K562 (cell line): Measurements from ENCODE around the gene AAGAB. TPM values are rescaled to one million over a fixed set of nuclear protein-coding genes. Genes with fewer than 3 reads are reported as not detected.
A peak's percentile ranks its signal among the peaks of the same experiment; 100 is the strongest.

ENCODE experiments used
- ATAC-seq: fragments of 200-7000 bp; cut with Tn5 transposase; 3 replicates; pipeline ENCODE4 v1.9.1; 2020; ENCODE audit warnings: moderate library complexity
- BruUV-seq: library from RNA; stranded (reverse); fragments of 400-500 nt; replicated peaks from 2 replicates; lab custom pipeline; 2021; lab: Mats Ljungman, UMichigan
- CTCF ChIA-PET: fragments of 300-600 bp; formaldehyde crosslinking; extraction: SDS; loops from one replicate; lab custom pipeline; 2021; ENCODE audit warnings: low intra/inter-chr PET ratio; lab: Yijun Ruan, JAX
- POLR2A ChIA-PET: fragments of 300-600, 350-650 bp; sonication (Branson Sonifier 250); formaldehyde crosslinking; extraction: SDS; loops from one replicate; lab custom pipeline; 2021; ENCODE audit warnings: antibody characterized with exemption, inconsistent platforms; lab: Yijun Ruan, JAX
- DNase-seq, 4 experiments: peaks; one replicate each; pipeline versions ENCODE4 v3.0.0 to v3.0.0-alpha.2; 2011 to 2018; ENCODE audit warnings: low spot score in 3 of 4, mixed read lengths in 3 of 4; ENCODE audit errors: extremely low read depth in 1 of 4
- FAIRE-seq: peaks from 2 replicates; lab custom pipeline; 2011; peaks lifted over from hg19 to GRCh38; lab: Jason Lieb, UNC
- H2AFZ ChIP-seq: 2 replicates; pipeline ENCODE4 v1.6.0; 2011; ENCODE audit warnings: low read depth, low read length, control low read depth, inconsistent platforms
- H3K27ac ChIP-seq: fragments of 200-600 bp; 3 replicates; pipeline ENCODE4 v1.8.0; 2011; ENCODE audit warnings: low read depth, mild to moderate bottlenecking, control low read depth, inconsistent platforms, low read length, moderate library complexity, mixed read lengths; ENCODE audit errors: extremely low read depth
- H3K27me3 ChIP-seq, 2 experiments: fragments of 300-600 bp in 1 of 2; 2 replicates in 1 of 2; 3 replicates in 1 of 2; pipeline versions ENCODE4 v1.6.0 to v1.8.0; 2011; ENCODE audit warnings: inconsistent platforms in 2 of 2, low read length in 2 of 2, mild to moderate bottlenecking in 1 of 2, mixed read lengths in 1 of 2, moderate library complexity in 1 of 2; ENCODE audit not compliant: control insufficient read depth in 2 of 2, insufficient read depth in 2 of 2
- H3K36me3 ChIP-seq: fragments of 300-600 bp; 3 replicates; pipeline ENCODE4 v1.8.0; 2011; ENCODE audit warnings: mild to moderate bottlenecking, low read length, inconsistent platforms; ENCODE audit not compliant: control insufficient read depth, insufficient read depth
- H3K4me1 ChIP-seq, 2 experiments: fragments of 200-600 bp in 1 of 2; replicated peaks in 1 of 2; 2 replicates in 1 of 2; 3 replicates in 1 of 2; pipeline versions ENCODE4 v1.5.1 to v1.8.0; 2011; ENCODE audit warnings: inconsistent platforms in 2 of 2, low read length in 2 of 2, mild to moderate bottlenecking in 1 of 2, mixed read lengths in 1 of 2, moderate library complexity in 1 of 2; ENCODE audit not compliant: control insufficient read depth in 2 of 2, insufficient read depth in 2 of 2
- H3K4me2 ChIP-seq: 2 replicates; pipeline ENCODE4 v1.6.1; 2011; ENCODE audit warnings: low read length, control low read depth, inconsistent platforms, mixed read lengths; ENCODE audit not compliant: insufficient read depth
- H3K4me3 ChIP-seq: fragments of 200-600 bp; sonication (generic), shearing (Covaris generic); 2 replicates; pipeline ENCODE4 v1.5.1; 2016; ENCODE audit warnings: control low read depth, inconsistent platforms
- H3K79me2 ChIP-seq: fragments of 200-600 bp; 3 replicates; pipeline ENCODE4 v1.8.0; 2011; ENCODE audit warnings: low read length, inconsistent platforms; ENCODE audit not compliant: control insufficient read depth, insufficient read depth
- H3K9ac ChIP-seq, 2 experiments: 2 replicates each; pipeline versions ENCODE4 v1.6.0 to v1.6.1; 2011; ENCODE audit warnings: low read depth in 2 of 2, low read length in 2 of 2, control low read depth in 1 of 2, inconsistent platforms in 1 of 2, mild to moderate bottlenecking in 1 of 2, mixed read lengths in 1 of 2; ENCODE audit not compliant: insufficient read depth in 1 of 2
- H3K9me1 ChIP-seq: one replicate; pipeline ENCODE4 v1.6.0; 2011; ENCODE audit warnings: inconsistent platforms, mild to moderate bottlenecking, low read length, moderate library complexity; ENCODE audit not compliant: control insufficient read depth, insufficient read depth
- H3K9me3 ChIP-seq: replicated peaks from 2 replicates; pipeline ENCODE4 v1.5.1; 2011; ENCODE audit warnings: low read depth, low read length, inconsistent platforms; ENCODE audit not compliant: control insufficient read depth, insufficient read depth
- H4K20me1 ChIP-seq: replicated peaks from 2 replicates; pipeline ENCODE4 v1.6.1; 2011; ENCODE audit warnings: low read length, inconsistent platforms, mixed read lengths; ENCODE audit not compliant: control insufficient read depth, insufficient read depth
- BDP1 ChIP-seq: IDR thresholded peaks from 3 replicates; pipeline ENCODE4 v1.6.1; 2011; ENCODE audit not compliant: insufficient read length, insufficient read depth
- C11orf30 ChIP-seq: fragments of 450-650 bp; IDR thresholded peaks from 2 replicates; pipeline ENCODE4 v1.6.1; 2016; ENCODE audit warnings: low read depth, mild to moderate bottlenecking
- GTF2A2 ChIP-seq: IDR thresholded peaks from 2 replicates; pipeline ENCODE4 v1.6.1; 2016; ENCODE audit warnings: mild to moderate bottlenecking, missing genetic modification characterization, missing compliant biosample characterization
- GTF3C2 ChIP-seq: IDR thresholded peaks from 3 replicates; pipeline ENCODE4 v1.6.1; 2011; ENCODE audit warnings: borderline replicate concordance, mild to moderate bottlenecking, moderate library complexity; ENCODE audit not compliant: insufficient read length; ENCODE audit errors: extremely low read depth
- HMG20A ChIP-seq: fragments of 450-650 bp; formaldehyde crosslinking; conservative IDR thresholded peaks from 2 replicates; pipeline ENCODE4 v1.4.0; 2020; ENCODE audit warnings: mild to moderate bottlenecking, mixed read lengths
- KLF1 ChIP-seq: fragments of 450-650 bp; IDR thresholded peaks from 2 replicates; pipeline ENCODE4 v1.6.1; 2016; ENCODE audit warnings: missing genetic modification characterization, missing compliant biosample characterization
- PURB ChIP-seq: sonication (generic); formaldehyde crosslinking; IDR thresholded peaks from 2 replicates; pipeline ENCODE4 v1.9.0; 2021; ENCODE audit warnings: low read depth, mild to moderate bottlenecking, missing genetic modification reagents
- SFPQ ChIP-seq: fragments of 200-400 bp; formaldehyde crosslinking; IDR thresholded peaks from 2 replicates; pipeline ENCODE4 v1.6.1; 2017; ENCODE audit warnings: mild to moderate bottlenecking, low read depth, low read length, moderate library complexity
- SUPT5H ChIP-seq: fragments of 450-650 bp; IDR thresholded peaks from 2 replicates; pipeline ENCODE4 v1.6.1; 2016
- ZNF23 ChIP-seq: fragments of 250-450 bp; sonication (Bioruptor Pico); IDR thresholded peaks from 2 replicates; pipeline ENCODE4 v1.4.0; 2020; ENCODE audit warnings: mild to moderate bottlenecking
- ZNF316 ChIP-seq: fragments of 450-650 bp; IDR thresholded peaks from 2 replicates; pipeline ENCODE4 v1.6.1; 2016
- ZNF354B ChIP-seq: fragments of 250-450 bp; sonication (Bioruptor Pico); IDR thresholded peaks from 2 replicates; pipeline ENCODE4 v1.4.0; 2020
- WGBS: fragments of 100-300 bp; shearing (Covaris generic); methylation state at CpG from one replicate; pipeline ENCODE4 v1.1.6; 2016; ENCODE audit warnings: low coverage, mixed read lengths; ENCODE audit not compliant: insufficient coverage; ENCODE audit errors: missing lambda C conversion rate; 5-methylcytosine and 5-hydroxymethylcytosine counted together
- in situ Hi-C: fragments of 300-500 bp; cut with MboI; formaldehyde crosslinking; loops from 4 replicates; pipeline ENCODE4 v1.15.0; 2018; ENCODE audit warnings: inconsistent platforms, mixed read lengths
- intact Hi-C: fragments of 100-400 bp; cut with micrococcal nuclease; formaldehyde crosslinking; loops from 2 replicates; pipeline ENCODE4 v1.14.2; 2022
- polyA plus RNA-seq, 8 experiments: library from polyadenylated mRNA; depleted of rRNA in 4 of 8; stranded (reverse) in 5 of 8; unstranded in 3 of 8; fragments of >200 nt; fragmentation: Nextera tagmentation in 2 of 8; fragmentation: Illumina TruSeq in 1 of 8; extraction: Ambion mirVana in 2 of 8; extraction: Trizol in 1 of 8; gene quantifications; 2 replicates each; pipeline versions ENCODE4 v1.2.1 to v1.2.3, GENCODE V29; 2011 to 2014; ENCODE audit warnings: inconsistent platforms in 1 of 8, missing spikeins in 1 of 8
- total RNA-seq, 7 experiments: library from RNA; depleted of rRNA in 6 of 7; stranded (reverse); fragments of >200 nt in 6 of 7; fragmentation: Illumina TruSeq in 2 of 7; extraction: Trizol in 2 of 7; gene quantifications; 2 replicates each; pipeline versions ENCODE4 v1.2.1 to v1.2.3, GENCODE V29; 2011 to 2021; ENCODE audit warnings: low replicate concordance in 1 of 7

Gene AAGAB
- total and polyA plus RNA-seq, 9 of the 15 experiments (the other 6 are each of a cell fraction or from before 2014, with no cell fraction given), result 17.8 to 109 (median 58.3) TPM

- in situ Hi-C loops (no loop called here), intact Hi-C loops (no loop called here)
- no TSS peak for BruUV-seq
- Histone ChIP-seq H3K36me3 (no peaks in the 10 kb centered on the region; the same call in 1 of the 3 replicates), H3K9me3 (0 out of 2 replicates have a peak, but pooled peaks cover 1% of the 10 kb centered on the region), H3K4me2 (no peak overlapping the region), H3K9me1 (no peaks in the 10 kb centered on the region), H3K27me3 (no peaks in the 10 kb centered on the region), H3K27ac (no peak overlapping the region), H3K4me1 (peaks cover 0 to 5% of the 10 kb centered on the region in 2 experiments; a peak in 4 of 5 replicates), H3K4me3 (no peak overlapping the region), H3K79me2 (no peaks in the 10 kb centered on the region; the same call in 2 of the 3 replicates), H2AFZ (no peak overlapping the region), H3K9ac (peak overlapping the region in 1 of 2 experiments; percentile 48; a peak in 2 of 4 replicates), H4K20me1 (no peaks in the 10 kb centered on the region)
- TF ChIP-seq BDP1 (no peak), PURB (no peak), ZNF354B (no peak), GTF2A2 (tag) (no peak), SUPT5H (no peak), ZNF316 (0 out of 2 replicates have a peak, but pooled peaks have one; percentile 5), HMG20A (CRISPR knock-in tag) (no peak), KLF1 (tag) (no peak), GTF3C2 (no peak), SFPQ (no peak), ZNF23 (CRISPR knock-in tag) (no peak), C11orf30 (peak; percentile 35; the same call in 1 of the 2 replicates)
- POLR2A ChIA-PET, result interaction anchor here (0.7 kb wide), 1 partner anchor 17 kb away, joined by 3 read pairs; no protein-coding TSS in a partner anchor
- WGBS, result 91% methylated on average over 8 of the region's 8 CpGs
- ATAC-seq (no peak), FAIRE-seq (no peak), DNase-seq (no peak)
- CTCF ChIA-PET, result no interaction called here
These were observed 96.8 kb downstream of the AAGAB start for GRCh38 chr15:67157521-67158252.
